ENCODE data around the gene ALG10. TPM values are rescaled to one million over a fixed set of nuclear protein-coding genes. Genes with fewer than 3 reads are reported as not detected.

Gene ALG10
- total RNA-seq, 1 experiment from 2014 or later, result 9.6 TPM

DNA sequence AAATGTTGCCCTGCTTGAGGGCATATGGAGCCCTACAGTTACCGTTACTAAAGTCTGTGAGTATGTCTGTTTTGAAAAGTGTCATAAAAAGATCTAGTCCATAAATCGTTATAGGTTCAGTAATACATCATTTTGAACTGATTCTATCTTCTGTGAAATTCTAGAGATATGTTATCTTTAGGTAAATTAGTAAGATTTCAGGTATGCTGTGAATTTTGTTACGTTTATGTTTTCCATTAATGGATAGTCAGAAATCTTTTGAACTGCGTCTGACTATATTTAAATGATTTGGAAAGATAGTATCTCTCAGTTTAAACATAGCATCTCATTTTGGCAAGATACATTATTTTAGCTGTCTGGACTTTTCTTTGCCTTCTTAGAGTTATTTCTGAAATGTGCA, 8.3 kb downstream of the ALG10 start:
- intact Hi-C loops (cut with micrococcal nuclease), result no loop called here
- ChIA-PET CTCF (no interaction called here), RAD21 (ENCODE audit: low non-redundant PET in 1 of 2, low total read pairs in 2 of 2, uncharacterized antibody in 2 of 2, unreplicated experiment in 2 of 2) (no interaction called here), POLR2A (no interaction called here)
- no peak overlapping the region for H3K9ac ChIP-seq (ENCODE audit: low read length)
- no peaks in the 10 kb centered on the region for H3K27me3 ChIP-seq (ENCODE audit: insufficient read depth, low read length)
- no peaks in the 10 kb centered on the region for H3K9me3 ChIP-seq (ENCODE audit: control insufficient read depth in 1 of 2, insufficient read depth in 1 of 2, low read depth in 1 of 2, low read length in 2 of 2)
- H3K4me3 ChIP-seq (replicated peaks in 1 of 2; ENCODE audit: low read depth in 1 of 2, low read length in 2 of 2), result no peak overlapping the region
- no peak for DNase-seq (ENCODE audit: low read depth, low spot score)
- H3K36me3 ChIP-seq (ENCODE audit: control insufficient read depth in 1 of 2, insufficient read depth in 2 of 2, low read length in 2 of 2), result no peaks in the 10 kb centered on the region
- H2AFZ ChIP-seq (ENCODE audit: low read depth, low read length, poor library complexity, severe bottlenecking), result no peak overlapping the region
- no peak overlapping the region for H3K27ac ChIP-seq (ENCODE audit: low read depth, low read length)
- H3K79me2 ChIP-seq (ENCODE audit: insufficient read depth, low read length), result no peaks in the 10 kb centered on the region
- no peaks in the 10 kb centered on the region for H3K9me2 ChIP-seq (ENCODE audit: insufficient read depth)
- ATAC-seq, result no peak
- BruUV-seq (replicated peaks), result no TSS peak
- TF ChIP-seq ZFX (IDR thresholded peaks at IDR 0.05) (no peak), ZNF274 (IDR thresholded peaks at IDR 0.05; ENCODE audit: low read depth, low read length) (no peak), CEBPB (IDR thresholded peaks at IDR 0.05; ENCODE audit: low read depth) (no peak), SRF (IDR thresholded peaks at IDR 0.05; ENCODE audit: low read depth) (no peak), ELF1 (IDR thresholded peaks at IDR 0.05; ENCODE audit: borderline replicate concordance, low read depth) (no peak), EZH2 (IDR thresholded peaks at IDR 0.05) (no peak)
- H4K20me1 ChIP-seq (ENCODE audit: insufficient read depth), result no peaks in the 10 kb centered on the region
- no peak overlapping the region for H3K4me2 ChIP-seq (ENCODE audit: low read length)
- no peaks in the 10 kb centered on the region for H3K4me1 ChIP-seq (ENCODE audit: control insufficient read depth in 1 of 2, insufficient read depth in 2 of 2, low read length in 2 of 2)

DNA sequence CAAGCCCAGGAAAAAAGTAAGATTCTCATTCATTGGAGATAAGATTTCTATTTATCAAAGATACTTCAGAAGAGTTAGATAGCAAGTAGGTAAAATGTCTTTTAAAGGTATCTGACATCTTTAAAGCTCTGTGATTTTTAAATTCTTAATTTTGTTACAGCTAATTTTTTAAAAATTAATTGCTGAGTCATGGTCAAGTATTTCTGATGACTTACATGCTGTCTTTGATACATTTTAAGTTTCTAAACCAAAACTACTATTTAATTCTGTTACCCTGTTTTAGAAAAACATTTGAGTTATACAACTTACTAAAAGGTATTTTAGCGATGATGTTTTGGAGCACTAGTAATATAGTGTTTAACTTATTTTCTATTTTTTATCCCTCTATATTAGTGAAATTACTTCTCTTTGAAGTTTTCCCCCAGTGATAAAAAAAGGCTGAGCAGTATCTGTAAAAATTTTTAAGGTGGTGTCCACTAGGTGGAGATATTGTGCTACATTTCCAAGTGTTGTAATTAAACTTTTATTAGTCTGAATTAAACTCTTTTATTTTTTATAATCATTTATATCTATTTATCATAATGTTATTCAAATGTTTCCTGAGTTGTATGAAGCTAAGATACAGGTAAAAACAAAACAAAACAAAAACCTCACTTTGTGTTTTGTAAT, 11.5 kb downstream of the ALG10 start:
- RAD21 ChIA-PET (ENCODE audit: low non-redundant PET in 1 of 2, low total read pairs in 2 of 2, uncharacterized antibody in 2 of 2, unreplicated experiment in 2 of 2), result no interaction called here
- no peaks in the 10 kb centered on the region for H3K4me1 ChIP-seq (ENCODE audit: control insufficient read depth in 1 of 2, insufficient read depth in 2 of 2, low read length in 2 of 2)
- intact Hi-C loops (cut with micrococcal nuclease), result no loop called here
- H4K20me1 ChIP-seq (ENCODE audit: insufficient read depth), result no peaks in the 10 kb centered on the region
- CTCF ChIA-PET, result no interaction called here
- POLR2A ChIA-PET, result no interaction called here
- H3K4me3 ChIP-seq (replicated peaks in 1 of 2; ENCODE audit: low read depth in 1 of 2, low read length in 2 of 2), result no peak overlapping the region
- no peaks in the 10 kb centered on the region for H3K9me3 ChIP-seq (ENCODE audit: control insufficient read depth in 1 of 2, insufficient read depth in 1 of 2, low read depth in 1 of 2, low read length in 2 of 2)
- H3K36me3 ChIP-seq (ENCODE audit: control insufficient read depth in 1 of 2, insufficient read depth in 2 of 2, low read length in 2 of 2), result no peaks in the 10 kb centered on the region
- BruUV-seq (replicated peaks), result no TSS peak
- H3K9me2 ChIP-seq (ENCODE audit: insufficient read depth), result no peaks in the 10 kb centered on the region
- H3K79me2 ChIP-seq (ENCODE audit: insufficient read depth, low read length), result no peaks in the 10 kb centered on the region
- H2AFZ ChIP-seq (ENCODE audit: low read depth, low read length, poor library complexity, severe bottlenecking), result no peak overlapping the region
- H3K27ac ChIP-seq (ENCODE audit: low read depth, low read length), result no peak overlapping the region
- TF ChIP-seq ZNF274 (IDR thresholded peaks at IDR 0.05; ENCODE audit: low read depth, low read length) (no peak), ELF1 (IDR thresholded peaks at IDR 0.05; ENCODE audit: borderline replicate concordance, low read depth) (no peak), CBX3 (IDR thresholded peaks at IDR 0.05; ENCODE audit: low read depth) (no peak), RAD21 (IDR thresholded peaks at IDR 0.05; ENCODE audit: low read depth) (peak; percentile 34; the same call in 1 of the 2 replicates)
- TF ChIP-seq, protein P1, sequence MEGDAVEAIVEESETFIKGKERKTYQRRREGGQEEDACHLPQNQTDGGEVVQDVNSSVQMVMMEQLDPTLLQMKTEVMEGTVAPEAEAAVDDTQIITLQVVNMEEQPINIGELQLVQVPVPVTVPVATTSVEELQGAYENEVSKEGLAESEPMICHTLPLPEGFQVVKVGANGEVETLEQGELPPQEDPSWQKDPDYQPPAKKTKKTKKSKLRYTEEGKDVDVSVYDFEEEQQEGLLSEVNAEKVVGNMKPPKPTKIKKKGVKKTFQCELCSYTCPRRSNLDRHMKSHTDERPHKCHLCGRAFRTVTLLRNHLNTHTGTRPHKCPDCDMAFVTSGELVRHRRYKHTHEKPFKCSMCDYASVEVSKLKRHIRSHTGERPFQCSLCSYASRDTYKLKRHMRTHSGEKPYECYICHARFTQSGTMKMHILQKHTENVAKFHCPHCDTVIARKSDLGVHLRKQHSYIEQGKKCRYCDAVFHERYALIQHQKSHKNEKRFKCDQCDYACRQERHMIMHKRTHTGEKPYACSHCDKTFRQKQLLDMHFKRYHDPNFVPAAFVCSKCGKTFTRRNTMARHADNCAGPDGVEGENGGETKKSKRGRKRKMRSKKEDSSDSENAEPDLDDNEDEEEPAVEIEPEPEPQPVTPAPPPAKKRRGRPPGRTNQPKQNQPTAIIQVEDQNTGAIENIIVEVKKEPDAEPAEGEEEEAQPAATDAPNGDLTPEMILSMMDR (IDR thresholded peaks at IDR 0.05 in 2 of 3, conservative IDR thresholded peaks at IDR 0.05 in 1 of 3; ENCODE audit: borderline replicate concordance in 1 of 3, insufficient read depth in 1 of 3, low read depth in 2 of 3, low read length in 2 of 3), result peak in 2 of 3 experiments; percentile 32 to 40; a peak in 3 of 6 replicates
- no peaks in the 10 kb centered on the region for H3K27me3 ChIP-seq (ENCODE audit: insufficient read depth, low read length)
- no peak overlapping the region for H3K4me2 ChIP-seq (ENCODE audit: low read length)
- no peak overlapping the region for H3K9ac ChIP-seq (ENCODE audit: low read length)
- ATAC-seq (no peak), DNase-seq (ENCODE audit: low read depth, low spot score) (peak; percentile 13)
